Measurements from ENCODE around the gene CLPTM1L.
"Not testable (repeated sequence)": the region's sequence is repeated elsewhere in the genome, so short reads cannot be mapped to it uniquely, and the experiment has no call there.

GRCh38 chr5:1326901-1327756, 17.8 kb downstream of the CLPTM1L start:
- not testable (repeated sequence) for TF ChIP-seq TAF1 (IDR thresholded peaks at IDR 0.05; ENCODE audit: borderline replicate concordance, low read depth, low read length); POLR2A (IDR thresholded peaks at IDR 0.05; ENCODE audit: low read depth, low read length)
